ENCODE results near the gene CD2BP2.
A peak's percentile ranks its signal among the peaks of the same experiment; 100 is the strongest.

The CD2BP2 gene
- long read RNA-seq, transcript CD2BP2-203 (6 exons, 1,417 nt), result minor isoform, 8 of 144 reads
- long read RNA-seq, transcript CD2BP2-201 (7 exons, 3,421 nt), result major isoform, 115 of 144 reads
- long read RNA-seq, partial matches to known transcripts, result 8 of 144 reads
- long read RNA-seq, other reads (novel, unspliced or antisense), result 13 of 144 reads

DNA sequence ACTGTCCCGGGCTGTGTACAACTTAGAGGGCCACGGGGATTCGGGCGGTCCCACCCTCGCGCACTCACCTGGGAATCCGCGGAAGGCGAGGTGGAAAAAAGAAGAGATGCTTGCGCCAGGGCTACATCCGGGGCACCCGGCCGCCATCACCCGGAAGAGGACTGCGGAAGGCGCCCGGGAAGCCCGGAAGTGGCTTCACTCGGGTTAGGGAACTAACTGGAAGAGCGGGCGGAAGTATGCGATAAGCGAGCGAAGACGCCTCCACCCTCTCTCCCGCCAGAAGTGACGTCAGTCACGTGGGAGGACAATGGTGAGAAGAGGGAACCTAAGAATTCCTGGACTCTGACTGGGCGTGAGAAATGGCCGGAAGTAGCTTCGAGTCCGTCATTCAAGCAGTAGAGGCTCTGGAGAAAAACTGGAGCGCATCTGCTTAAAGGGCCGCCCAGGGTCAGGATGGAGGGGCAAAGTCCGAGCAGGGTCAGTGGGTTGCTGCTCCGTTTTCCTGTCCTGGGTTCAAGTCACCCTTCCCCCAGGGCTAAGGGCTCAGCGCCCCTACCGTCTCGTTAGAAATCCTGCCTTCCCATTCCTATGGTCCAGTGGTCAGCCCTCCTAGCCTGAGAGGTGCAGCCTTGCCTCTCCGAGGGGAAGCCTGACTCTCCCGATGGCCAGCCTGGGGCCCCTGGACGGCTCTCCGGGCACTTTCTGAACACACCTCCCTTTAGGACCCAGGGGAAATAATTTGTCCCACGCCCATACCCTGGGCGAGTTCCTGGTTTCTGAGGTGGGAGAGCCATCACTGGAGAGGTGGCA lies at the start of gene CD2BP2:
Gene CD2BP2, minus strand, starts transcription at position 165 of the 810 bp plus-strand sequence. CDS start 627 bp downstream, outside the sequence.
- Histone ChIP-seq H3K27ac (replicated peaks) (peak within 1 kb of the TSS; percentile 94), H3K27me3 (ENCODE audit: insufficient read depth, poor library complexity, severe bottlenecking) (no peaks in the 10 kb centered on the region), H3K4me3 (replicated peaks; ENCODE audit: insufficient read depth, low read length) (peak within 1 kb of the TSS; percentile 95)
- TF ChIP-seq POLR2AphosphoS5 (IDR thresholded peaks at IDR 0.05; ENCODE audit: low read depth) (peak; percentile 58; the same call in 1 of the 2 replicates), GABPA (IDR thresholded peaks at IDR 0.05; ENCODE audit: low read depth) (peak; percentile 95), CTCF (IDR thresholded peaks at IDR 0.05; ENCODE audit: insufficient read depth, low read length) (no peak), REST (IDR thresholded peaks at IDR 0.05; ENCODE audit: insufficient replicate concordance, low read depth) (peak; percentile 27), SPI1 (IDR thresholded peaks at IDR 0.05; ENCODE audit: borderline replicate concordance, low read depth) (peak; percentile 75; the same call in 1 of the 2 replicates)
- DNase-seq (ENCODE audit: low read depth in 1 of 2, low spot score in 1 of 2), result peak; percentile 98 to 99

DNA sequence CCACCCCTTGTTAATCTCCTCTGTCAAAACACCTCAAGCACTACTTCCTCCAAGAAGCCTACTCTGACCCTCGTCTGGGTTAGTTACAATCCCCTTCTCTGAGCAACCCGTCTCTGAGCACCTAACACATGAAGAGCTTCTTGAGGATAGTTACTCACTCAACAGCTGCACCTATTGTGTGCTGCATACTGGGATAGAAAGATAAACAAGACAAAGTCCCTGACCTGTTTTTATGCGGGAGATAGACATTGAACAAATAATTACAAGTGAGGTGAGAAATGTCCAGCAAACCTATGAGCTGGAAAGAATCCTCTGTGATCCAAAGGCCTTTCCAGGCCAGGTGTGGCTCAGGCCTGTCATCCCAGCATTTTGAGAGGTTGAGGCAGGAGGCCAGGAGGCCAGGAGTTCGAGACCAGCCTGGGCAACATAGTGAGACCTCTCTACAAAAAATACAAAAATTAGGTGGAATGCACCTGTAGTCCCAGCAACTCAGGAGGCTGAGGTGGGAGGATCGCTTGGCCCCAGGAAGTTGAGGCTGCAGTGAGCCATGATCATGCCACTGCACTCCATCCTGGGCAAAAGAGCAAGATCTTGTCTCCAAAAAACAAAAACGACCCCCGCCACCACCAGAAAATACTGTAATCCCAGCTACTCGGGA lies 46.8 kb upstream of the CD2BP2 start:
- H3K27ac ChIP-seq (replicated peaks), result no peak overlapping the region
- no peak for DNase-seq (ENCODE audit: low read depth in 1 of 2, low spot score in 1 of 2)
- TF ChIP-seq SPI1 (IDR thresholded peaks at IDR 0.05; ENCODE audit: borderline replicate concordance, low read depth), result no peak
- TF ChIP-seq CTCF (IDR thresholded peaks at IDR 0.05; ENCODE audit: insufficient read depth, low read length), result no peak
- no peak for TF ChIP-seq REST (IDR thresholded peaks at IDR 0.05; ENCODE audit: insufficient replicate concordance, low read depth)
- no peak for TF ChIP-seq GABPA (IDR thresholded peaks at IDR 0.05; ENCODE audit: low read depth)
- no peak for TF ChIP-seq POLR2AphosphoS5 (IDR thresholded peaks at IDR 0.05; ENCODE audit: low read depth)
- H3K4me3 ChIP-seq (replicated peaks; ENCODE audit: insufficient read depth, low read length), result no peak overlapping the region
- H3K27me3 ChIP-seq (ENCODE audit: insufficient read depth, poor library complexity, severe bottlenecking), result peaks cover 4% of the 10 kb centered on the region

GRCh38 chr16:30399435-30400186 lies 44.5 kb upstream of the CD2BP2 start:
- no peak for DNase-seq (ENCODE audit: low read depth in 1 of 2, low spot score in 1 of 2)
- Histone ChIP-seq H3K27me3 (ENCODE audit: insufficient read depth, poor library complexity, severe bottlenecking) (peaks cover 4% of the 10 kb centered on the region), H3K4me3 (replicated peaks; ENCODE audit: insufficient read depth, low read length) (no peak overlapping the region), H3K27ac (replicated peaks) (no peak overlapping the region)
- TF ChIP-seq GABPA (IDR thresholded peaks at IDR 0.05; ENCODE audit: low read depth) (no peak), POLR2AphosphoS5 (IDR thresholded peaks at IDR 0.05; ENCODE audit: low read depth) (no peak), SPI1 (IDR thresholded peaks at IDR 0.05; ENCODE audit: borderline replicate concordance, low read depth) (no peak), CTCF (IDR thresholded peaks at IDR 0.05; ENCODE audit: insufficient read depth, low read length) (no peak), REST (IDR thresholded peaks at IDR 0.05; ENCODE audit: insufficient replicate concordance, low read depth) (no peak)

All from HL-60 (cell line).